IPS-11a (cell line): ENCODE measurements around the gene ATP6AP1.
A peak's percentile ranks its signal among the peaks of the same experiment; 100 is the strongest.

Source experiments
- H3K4me3 ChIP-seq: one replicate; pipeline ENCODE4 v1.5.1; 2013; ENCODE audit warnings: low read depth, low read length, control low read depth

Gene ATP6AP1

DNA sequence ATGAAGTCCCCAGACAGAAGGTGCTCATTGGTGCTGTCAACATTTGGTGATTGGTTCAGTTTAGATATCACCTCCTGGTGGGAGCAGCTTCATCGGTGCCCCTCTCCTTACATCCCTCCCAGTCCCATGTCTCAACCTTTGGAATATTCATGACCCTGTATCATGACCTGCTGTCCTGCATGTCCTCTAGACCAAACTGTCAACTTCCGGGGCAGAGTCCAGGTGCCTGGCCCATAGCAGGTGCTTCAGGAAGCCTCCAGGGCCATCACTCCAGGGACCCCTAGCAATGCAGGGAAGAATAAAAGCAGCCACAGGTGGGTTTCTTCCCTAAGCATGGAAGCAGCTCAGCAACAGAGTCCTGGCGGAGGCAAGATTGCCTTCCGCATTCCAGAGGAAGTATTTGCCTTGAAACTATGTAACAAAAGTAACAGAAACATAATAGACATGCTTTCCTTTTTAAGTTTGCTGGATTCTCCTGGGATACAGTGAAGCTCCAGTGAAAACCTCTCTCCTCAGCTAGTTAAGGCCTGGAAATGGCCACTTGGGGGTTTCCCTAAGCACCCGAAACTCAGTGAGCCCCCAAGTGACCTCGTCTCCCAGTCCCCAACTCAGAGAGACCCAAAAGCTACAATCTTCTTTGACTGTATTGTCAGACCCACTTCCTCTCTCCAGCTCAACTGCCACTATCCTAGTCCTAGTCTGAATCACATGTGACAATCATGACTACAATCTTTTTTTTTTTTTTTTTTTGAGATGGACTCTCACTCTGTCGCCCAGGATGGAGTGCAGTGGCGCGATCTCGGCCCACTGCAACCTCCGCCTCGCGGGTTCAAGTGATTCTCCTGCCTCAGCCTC is 1.3 kb upstream of the ATP6AP1 start:
- no peak overlapping the region for H3K4me3 ChIP-seq

DNA sequence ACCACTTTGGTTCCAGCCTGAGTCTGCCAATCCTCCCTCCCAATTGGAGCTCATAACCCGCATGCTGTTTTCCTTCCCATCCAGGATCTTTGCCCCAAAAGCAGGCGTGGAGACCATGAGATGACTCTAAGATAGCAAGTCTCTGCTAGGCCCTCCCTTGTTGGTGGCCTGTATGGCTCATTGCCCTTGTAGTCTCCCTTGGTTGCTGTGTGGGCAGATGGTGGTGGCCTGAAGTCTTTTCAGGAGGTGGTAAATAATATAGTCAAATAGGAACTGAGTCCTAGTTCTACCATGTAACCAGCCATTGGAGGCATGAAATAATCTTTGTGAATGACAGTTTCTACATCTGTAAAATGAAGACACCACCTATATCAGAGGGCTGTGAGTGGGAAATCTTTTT is 1.2 kb downstream of the ATP6AP1 start:
- H3K4me3 ChIP-seq = no peak overlapping the region

DNA sequence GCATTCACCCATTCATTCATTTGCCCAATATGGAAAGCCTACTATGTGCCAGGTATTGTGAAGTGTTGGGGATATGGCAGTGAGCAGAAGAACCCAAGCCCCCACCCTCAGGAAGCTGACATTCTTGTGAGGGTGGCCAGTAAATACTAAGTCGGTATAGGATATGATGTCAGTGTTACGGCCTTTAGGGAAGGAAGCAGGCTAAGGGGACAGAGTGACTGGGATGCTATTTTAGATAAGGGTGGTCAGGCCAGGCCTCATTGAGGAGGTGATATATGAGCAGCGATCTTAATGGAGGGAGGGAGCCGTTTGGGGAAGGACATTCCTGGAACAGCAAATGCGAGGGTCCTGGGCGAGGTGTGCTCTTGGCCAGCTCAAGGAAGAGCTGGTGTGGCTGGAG is 2.0 kb downstream of the ATP6AP1 start:
- no peak overlapping the region for H3K4me3 ChIP-seq

DNA sequence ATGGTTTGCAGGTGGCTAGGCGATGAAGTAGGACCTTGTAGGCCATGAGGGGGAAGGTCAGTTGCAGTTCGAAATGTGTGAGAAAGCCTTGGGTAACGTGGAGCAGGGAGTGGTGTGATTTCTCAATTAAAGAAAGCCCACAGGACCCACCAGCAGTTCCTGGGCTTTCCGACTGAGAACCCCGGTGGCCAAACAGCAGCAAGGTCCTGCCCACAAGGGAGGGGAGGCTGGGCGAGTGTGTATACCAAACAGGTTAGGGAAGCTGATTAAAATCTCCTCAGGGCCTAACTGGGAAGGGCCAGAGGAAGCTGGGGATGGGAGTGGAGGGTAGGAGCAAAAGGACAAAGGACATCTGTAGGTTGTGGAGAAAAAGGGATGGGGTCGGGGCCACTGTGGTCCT is 2.4 kb downstream of the ATP6AP1 start:
- no peak overlapping the region for H3K4me3 ChIP-seq

DNA sequence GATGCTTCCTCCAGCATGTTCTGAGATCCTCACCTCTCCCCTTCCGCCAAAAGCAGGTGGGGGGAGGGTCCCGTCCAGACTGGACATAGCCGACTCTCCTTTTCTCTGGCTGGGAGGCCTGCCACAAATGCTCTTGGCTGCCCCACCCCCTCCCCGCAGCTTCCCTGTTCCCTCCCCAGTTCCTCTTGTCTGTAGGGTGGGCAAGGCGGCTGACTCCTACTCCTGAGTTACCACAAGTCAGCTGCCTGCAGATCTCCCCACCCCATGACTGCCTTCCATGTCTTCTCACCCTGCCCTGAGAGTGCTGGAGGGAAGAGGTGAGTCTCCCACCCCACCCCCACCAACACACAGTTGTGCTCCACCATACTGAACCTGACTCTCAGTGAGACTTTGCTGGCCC is 2.9 kb downstream of the ATP6AP1 start:
- H3K4me3 ChIP-seq = no peak overlapping the region

DNA sequence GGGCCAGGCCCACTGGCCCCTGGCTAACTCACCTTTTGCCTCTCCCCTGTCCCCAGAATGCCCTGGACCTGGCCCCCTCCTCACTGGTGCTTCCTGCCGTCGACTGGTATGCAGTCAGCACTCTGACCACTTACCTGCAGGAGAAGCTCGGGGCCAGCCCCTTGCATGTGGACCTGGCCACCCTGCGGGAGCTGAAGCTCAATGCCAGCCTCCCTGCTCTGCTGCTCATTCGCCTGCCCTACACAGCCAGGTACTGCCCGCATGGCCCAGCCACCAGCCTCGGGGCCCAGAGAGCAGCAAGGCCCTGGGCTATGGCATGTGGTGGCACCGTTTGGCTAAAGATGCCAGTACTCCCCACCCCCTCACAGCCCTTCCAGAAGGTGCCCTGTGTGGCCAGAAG is 3.7 kb downstream of the ATP6AP1 start:
- no peak overlapping the region for H3K4me3 ChIP-seq

DNA sequence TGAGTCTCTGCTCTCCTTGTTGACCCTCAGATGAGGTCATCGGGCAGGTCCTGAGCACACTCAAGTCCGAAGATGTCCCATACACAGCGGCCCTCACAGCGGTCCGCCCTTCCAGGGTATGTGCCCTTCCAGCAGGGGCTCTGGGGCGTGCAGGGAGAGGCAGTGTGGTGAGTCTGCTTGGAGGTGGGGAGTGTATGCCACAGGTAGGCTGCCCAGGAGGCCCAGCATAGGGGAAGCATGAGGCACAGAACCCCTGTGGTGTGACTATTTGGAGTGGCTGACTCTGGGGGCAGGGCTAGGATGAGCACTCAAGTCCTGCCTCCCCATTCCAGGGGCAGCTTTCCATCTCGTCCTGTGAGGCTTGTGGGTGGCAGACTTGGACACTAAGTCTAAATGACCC is 5.1 kb downstream of the ATP6AP1 start:
- no peak overlapping the region for H3K4me3 ChIP-seq

DNA sequence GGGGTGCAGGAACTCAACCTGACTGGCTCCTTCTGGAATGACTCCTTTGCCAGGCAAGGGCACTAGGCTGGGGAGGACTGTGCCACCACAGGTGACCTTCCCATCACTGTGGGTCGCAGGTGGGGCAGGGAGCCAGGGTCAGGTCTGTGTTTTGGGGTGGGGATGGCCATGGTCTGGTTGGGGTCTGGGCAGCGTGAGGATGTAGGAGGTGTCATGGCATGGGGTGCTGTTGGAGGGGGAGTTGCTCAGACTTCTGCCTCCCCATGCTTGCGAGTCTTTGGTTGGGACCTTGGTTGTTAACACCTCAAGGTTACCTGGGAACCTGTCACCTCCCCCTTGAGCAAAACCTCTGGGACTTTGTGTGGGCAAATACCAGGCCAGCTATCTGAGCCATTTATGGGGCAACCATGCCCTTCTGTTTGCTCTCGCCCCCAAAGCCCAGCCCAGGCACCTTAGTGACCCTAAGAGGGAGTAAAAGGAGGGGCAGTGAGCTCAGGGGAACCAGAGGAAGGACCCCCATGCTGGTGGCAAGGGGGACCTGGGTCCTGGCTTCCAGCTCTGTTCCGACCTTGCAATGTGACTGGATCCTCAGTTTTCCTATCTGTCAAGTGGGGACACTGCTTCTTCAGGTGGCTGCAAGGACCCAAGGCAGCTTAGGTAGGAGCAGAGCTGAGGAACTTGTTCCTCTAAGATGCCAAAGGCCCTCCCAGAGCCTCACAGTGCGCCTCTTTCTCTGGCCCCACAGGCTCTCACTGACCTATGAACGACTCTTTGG is 6.1 kb downstream of the ATP6AP1 start:
- no peak overlapping the region for H3K4me3 ChIP-seq

DNA sequence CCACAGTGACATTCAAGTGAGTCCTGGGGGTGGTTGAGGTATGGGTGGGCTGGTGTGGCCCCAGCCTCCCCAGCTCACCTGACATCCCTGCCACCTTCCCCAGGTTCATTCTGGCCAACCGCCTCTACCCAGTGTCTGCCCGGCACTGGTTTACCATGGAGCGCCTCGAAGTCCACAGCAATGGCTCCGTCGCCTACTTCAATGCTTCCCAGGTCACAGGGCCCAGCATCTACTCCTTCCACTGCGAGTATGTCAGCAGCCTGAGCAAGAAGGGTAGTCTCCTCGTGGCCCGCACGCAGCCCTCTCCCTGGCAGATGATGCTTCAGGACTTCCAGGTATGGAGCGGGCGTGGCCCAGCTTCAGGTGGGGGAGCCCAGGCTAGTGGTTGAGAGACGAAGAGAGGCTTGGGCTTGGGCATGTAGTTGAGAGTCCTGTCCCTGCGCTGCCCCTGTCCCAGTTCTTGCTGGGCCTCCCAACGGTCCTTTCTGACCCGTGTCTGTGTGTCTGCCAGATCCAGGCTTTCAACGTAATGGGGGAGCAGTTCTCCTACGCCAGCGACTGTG is 6.8 kb downstream of the ATP6AP1 start:
- H3K4me3 ChIP-seq = no peak overlapping the region

DNA sequence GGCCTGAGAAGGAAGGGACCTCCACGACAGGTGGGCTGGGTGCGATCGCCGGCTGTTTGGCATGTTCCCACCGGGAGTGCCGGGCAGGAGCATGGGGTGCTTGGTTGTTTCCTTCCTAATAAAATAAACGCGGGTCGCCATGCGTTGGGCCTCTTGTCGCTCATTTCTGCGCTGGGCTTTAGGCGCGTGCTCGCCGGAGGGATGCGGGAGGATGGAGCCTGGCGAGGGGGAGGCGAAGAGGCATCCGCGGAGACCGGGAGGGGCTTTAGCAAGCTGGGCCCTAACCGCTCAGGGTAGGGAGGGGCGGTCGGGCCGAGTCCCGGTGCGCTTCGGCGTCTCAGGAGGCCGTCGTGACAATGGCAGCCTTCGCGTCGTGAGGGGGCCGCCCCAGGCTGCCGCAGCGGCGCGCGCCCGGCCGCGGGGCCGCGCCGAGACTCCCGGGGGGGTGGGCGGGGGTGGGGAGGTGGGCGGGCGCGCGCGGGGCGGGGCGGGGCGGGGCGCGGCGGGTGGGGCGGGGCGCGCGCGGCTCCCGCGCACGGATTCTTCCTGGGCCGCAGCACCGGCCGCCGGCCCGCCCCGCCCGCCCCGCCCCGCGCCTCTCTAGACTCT is 8.0 kb downstream of the ATP6AP1 start:
- peak overlapping the region; percentile 35 for H3K4me3 ChIP-seq

DNA sequence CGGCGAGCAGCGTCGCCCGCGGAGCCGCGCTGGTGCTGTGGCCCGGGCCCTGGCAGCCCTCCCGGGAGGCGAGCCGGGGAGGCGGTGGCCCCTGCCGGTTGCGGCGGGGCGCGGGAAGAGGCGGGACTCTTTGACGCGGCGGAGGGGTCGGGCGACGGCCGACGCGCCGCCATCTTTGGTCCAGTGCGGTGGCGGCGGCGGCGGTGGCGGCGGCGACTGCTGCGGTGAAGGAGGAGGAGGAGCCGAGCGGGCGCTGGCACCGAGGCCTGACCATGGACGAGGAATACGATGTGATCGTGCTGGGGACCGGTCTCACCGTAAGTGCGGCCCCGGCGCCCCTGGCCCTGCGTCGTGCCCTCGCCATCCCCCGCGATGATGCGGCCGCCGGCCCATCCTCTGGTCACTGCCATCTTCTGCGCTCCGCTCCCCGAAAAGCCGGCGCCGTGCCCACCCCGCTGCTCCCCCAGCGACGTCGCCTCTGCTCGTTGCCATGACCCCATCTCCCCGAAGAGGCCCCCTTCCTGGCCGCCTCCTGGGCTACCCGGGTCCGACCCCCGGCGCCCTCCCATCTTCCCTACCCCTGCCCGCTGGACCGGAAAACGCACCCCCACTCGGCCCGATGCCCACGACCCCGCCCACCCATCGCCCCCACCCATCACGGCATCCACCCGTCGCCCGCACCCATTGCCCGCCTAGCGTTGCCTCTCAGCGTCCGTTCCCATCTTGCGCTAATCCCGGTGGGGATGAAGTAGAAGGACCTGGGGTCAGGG is 8.7 kb downstream of the ATP6AP1 start, which contains the start of gene GDI1:
Gene GDI1 (plus strand): TSS at position 172 of the 770 bp plus-strand sequence. CDS start 101 bp downstream, at position 273.
- peak within 1 kb of the TSS; percentile 65 for H3K4me3 ChIP-seq

DNA sequence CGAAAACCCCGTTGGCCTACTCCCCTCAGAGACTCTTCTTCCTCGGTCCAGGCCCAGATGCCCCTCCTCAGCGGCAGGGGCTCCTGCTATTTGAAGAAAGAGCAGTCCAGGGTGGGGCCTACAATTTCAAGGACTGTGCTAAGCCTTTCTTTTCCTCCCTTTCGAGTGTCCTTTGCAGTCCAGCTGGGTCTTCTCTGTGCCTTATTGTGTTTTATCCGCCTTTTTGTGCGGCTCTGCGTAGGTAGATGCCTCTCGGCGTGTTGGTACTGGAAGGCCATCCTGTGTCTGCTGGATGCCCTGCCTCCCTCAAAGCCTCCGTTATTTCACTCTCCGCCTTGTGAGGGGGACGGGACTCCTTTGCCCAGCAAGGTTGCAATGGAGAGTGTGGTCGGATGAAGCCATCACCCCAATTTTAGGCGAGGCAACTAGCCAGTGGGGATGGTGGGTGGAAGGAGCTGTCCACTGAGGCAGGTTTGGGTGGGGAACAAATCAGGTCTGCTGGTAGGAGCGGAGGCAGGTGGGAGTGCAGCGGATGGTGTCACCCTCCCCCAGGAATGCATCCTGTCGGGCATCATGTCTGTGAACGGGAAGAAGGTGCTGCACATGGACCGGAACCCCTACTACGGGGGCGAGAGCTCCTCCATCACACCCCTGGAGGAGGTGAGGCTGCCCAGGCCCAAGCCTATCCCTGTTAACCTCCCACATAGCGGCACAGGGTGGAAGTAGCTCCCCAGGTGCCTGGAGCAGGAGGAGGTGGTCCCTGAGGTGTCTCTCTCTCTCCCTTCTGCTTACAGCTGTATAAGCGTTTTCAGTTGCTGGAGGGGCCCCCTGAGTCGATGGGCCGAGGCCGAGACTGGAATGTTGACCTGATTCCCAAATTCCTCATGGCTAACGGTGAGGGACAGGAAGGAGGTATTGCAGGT is 9.8 kb downstream of the ATP6AP1 start:
- H3K4me3 ChIP-seq = peak overlapping the region; percentile 65

DNA sequence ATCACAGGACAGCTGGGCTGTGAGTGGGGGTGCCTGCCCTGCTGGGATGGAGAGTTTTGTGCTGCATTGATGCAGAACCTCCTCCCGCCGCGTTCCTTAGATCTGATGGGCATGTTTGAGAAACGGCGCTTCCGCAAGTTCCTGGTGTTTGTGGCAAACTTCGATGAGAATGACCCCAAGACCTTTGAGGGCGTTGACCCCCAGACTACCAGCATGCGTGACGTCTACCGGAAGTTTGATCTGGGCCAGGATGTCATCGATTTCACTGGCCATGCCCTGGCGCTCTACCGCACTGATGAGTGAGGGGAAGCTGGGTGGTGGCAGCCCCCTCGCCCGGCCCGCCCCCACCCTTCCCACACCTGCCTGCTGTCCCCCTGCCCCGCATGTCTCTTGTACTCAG is 11.4 kb downstream of the ATP6AP1 start:
- H3K4me3 ChIP-seq = no peak overlapping the region

DNA sequence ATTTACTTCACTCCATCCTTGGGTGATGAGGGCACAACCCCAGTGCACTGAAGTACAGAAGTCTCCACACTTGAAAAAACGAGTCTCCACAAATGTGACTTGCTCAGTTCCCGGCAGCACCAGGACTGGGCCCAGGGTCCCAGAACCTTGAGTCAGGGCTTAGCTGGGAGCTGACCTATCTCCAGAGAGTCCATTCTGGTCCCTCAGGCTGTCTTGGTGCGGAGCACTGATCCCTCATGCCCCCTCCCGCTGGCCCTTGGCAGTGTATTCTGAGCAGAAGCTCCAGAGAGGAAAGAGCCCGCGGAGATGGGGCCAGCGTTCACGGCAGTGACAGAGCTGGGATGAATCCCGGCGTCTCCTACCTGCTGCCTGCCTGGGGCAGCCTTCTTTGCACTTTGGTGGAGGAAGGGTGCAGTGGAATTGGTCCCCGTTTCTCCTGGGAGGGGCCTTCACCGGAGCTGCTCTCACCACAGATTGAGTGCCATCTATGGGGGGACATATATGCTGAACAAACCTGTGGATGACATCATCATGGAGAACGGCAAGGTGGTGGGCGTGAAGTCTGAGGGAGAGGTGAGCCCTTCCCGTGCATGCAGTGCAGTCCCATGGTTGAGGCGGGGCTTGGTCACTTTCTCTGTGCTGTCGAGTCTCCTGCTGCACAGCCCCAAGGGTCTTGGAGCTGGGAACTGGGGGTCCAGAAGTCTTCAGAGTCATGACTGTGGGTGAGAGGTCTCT is 12.3 kb downstream of the ATP6AP1 start:
- H3K4me3 ChIP-seq = no peak overlapping the region

DNA sequence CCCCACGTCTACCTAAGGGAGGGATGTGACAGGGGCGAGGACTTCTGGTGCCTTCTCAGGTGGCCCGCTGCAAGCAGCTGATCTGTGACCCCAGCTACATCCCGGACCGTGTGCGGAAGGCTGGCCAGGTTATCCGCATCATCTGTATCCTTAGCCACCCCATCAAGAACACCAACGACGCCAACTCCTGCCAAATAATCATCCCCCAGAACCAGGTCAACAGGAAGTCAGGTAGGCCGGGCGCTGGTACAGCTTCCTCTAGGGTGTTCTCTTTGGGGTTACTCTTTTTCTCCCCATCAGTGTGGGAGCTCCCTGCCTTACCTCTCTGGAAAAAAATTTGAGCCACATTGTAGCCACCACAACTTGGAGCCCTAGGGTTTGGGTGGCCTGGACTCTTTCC is 13.1 kb downstream of the ATP6AP1 start:
- H3K4me3 ChIP-seq = no peak overlapping the region

DNA sequence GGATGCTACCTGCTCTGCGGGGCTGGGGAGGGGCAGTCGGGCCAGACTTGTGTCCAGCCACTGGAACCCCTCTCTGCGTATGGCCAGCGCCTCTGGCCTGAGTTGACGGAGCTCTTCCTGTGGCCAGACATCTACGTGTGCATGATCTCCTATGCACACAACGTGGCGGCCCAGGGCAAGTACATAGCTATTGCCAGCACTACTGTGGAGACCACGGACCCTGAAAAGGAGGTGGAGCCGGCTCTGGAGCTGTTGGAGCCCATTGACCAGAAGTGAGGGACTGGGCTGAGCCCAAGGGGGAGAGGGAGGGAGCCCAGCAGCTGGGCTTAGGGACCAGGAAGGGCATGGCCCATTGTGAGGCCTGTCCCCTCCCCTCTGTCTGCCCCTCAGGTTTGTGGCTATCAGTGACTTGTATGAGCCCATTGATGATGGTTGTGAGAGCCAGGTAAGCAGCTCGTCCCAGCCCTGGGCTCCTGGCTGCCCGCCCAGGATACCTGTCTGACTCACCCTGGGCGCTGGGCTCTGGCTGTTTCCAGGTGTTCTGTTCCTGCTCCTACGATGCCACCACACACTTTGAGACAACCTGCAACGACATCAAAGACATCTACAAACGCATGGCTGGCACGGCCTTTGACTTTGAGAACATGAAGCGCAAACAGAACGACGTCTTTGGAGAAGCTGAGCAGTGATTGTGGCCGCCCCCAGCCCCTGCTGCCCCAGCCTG is 13.7 kb downstream of the ATP6AP1 start:
- H3K4me3 ChIP-seq = no peak overlapping the region

DNA sequence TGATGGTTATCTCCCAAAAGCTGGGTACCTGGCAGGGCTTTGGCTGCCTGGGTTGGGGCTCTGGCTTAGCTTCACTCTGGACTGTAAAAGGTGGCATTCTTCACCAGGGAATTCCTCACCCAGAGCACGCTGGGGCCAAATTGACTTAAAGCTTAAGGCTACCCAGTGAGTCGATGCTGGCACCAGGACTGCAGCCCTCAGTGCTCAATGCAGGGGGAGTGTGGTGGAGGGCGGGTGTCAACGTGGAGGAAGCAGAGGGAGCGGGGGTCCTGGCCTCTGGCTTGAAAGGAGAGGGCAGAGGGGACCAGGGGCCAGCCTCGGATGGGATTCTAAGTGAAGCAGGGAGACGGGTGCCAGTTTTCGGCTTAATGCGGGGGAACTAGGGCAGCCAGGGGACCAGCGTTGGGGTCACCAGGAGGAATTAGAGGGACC is 15.0 kb downstream of the ATP6AP1 start:
- peak overlapping the region; percentile 17 for H3K4me3 ChIP-seq
